HG03354 (cell line): ENCODE measurements around the gene AKAP6.
"Not testable (repeated sequence)": the region's sequence is repeated elsewhere in the genome, so short reads cannot be mapped to it uniquely, and the experiment has no call there.

Source experiments
- ATAC-seq: cut with Tn5 transposase; IDR thresholded peaks from one replicate; pipeline ENCODE4 v1.9.1; 2021; ENCODE audit warnings: mild to moderate bottlenecking; ENCODE audit not compliant: unreplicated experiment, poor library complexity, severe bottlenecking

AKAP6 gene

GRCh38 chr14:32366256-32366879, 37.3 kb downstream of the AKAP6 start:
- no peak for ATAC-seq

- ATAC-seq, result no peak
Measured at GRCh38 chr14:32366986-32367385, 37.9 kb downstream of the AKAP6 start.

DNA sequence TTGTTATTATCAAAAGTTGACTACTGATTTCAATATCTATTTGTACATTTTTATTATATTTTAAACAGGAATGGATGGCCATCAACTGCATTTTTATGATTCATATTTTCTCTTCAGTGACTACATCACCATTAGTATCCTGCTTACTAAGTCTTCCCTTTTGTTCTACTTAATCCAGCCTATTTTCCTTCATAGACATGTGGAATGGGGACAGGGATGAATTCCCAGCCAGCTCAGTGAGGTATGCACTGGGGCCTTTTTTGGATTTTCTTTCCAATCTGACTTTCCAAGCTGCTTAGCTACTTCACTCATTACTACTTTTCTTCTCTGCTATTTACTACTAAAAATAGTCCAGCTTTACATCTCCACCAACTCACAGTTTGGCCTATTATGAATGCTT, 38.4 kb downstream of the AKAP6 start:
- no peak for ATAC-seq

DNA sequence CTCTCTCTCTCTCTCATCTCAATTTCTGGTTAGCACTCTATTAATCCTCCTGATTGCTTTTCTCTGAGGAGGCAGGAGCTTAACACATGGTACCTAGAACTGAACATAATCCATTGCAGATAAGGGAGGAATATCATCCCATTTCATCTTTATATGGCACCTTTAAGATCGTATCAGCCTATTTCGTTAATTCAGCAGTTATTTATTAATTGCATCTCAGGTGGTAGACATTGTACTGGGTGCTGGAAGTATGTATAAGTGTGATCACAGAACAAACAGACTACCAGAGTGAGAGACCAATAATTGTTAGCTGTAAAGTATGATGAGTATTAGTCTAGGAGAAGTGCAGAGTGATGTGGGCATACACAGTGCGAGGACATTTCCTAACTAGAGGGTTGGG, 39.0 kb downstream of the AKAP6 start:
- no peak for ATAC-seq

GRCh38 chr14:32370714-32371113, 41.6 kb downstream of the AKAP6 start:
- no peak for ATAC-seq

DNA sequence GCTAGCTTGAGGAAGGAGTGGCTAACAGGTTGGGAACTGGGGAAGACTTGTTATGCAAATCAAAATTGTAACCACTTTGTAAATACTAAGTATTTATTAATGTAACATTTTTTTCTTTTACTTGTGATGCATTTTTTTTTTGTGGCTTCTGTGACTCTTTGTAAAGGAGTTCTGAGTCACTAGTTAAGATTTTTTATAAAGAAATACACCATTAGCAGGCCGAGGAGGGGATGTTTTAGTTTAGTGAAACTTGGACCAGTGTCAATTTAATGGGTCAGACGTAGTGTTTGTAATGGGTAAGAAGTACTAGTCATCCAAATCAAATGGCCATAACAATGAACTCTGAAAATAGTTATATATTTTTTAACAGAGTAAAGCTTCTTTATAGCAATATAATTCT, 43.1 kb downstream of the AKAP6 start:
- no peak for ATAC-seq

DNA sequence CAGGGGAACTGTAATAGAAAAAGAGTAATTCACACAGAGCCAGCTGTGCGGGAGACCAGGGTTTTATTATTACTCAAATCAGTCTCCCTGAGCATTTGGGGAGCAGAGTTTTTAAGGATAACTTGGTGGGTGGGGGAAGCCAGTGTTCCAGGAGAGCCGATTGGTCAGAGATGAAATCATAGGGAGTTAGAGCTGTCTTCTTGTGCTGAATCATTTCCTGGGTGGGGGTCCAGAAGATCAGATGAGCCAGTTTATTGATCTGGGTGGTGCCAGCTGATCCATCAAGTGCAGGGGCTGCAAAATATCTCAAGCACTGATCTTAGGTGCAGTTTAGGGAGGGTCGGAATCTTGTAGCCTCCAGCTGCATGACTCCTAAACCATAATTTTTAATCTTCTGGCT, 44.1 kb downstream of the AKAP6 start:
- ATAC-seq, result not testable (repeated sequence)

GRCh38 chr14:32374155-32374554, 45.1 kb downstream of the AKAP6 start:
- ATAC-seq, result no peak

DNA sequence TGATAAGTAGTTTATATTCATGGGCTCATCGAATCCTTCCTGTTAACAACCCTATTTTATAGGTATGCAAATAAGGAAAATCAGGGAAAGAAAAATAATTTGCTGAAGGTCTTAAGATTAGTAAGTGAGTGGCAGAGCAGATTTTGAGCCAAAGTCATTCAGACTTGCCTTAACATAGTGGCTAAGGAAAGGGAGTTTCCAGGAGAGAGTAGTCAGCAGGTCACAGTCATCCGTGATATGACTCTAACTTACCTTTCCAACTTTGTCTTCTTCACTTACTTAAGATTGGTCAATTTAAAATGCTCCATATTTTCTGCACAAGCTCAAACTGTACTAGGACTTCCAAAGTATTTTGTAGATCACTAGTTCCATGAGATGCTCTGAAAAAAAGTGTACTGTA, 46.6 kb downstream of the AKAP6 start:
- no peak for ATAC-seq

DNA sequence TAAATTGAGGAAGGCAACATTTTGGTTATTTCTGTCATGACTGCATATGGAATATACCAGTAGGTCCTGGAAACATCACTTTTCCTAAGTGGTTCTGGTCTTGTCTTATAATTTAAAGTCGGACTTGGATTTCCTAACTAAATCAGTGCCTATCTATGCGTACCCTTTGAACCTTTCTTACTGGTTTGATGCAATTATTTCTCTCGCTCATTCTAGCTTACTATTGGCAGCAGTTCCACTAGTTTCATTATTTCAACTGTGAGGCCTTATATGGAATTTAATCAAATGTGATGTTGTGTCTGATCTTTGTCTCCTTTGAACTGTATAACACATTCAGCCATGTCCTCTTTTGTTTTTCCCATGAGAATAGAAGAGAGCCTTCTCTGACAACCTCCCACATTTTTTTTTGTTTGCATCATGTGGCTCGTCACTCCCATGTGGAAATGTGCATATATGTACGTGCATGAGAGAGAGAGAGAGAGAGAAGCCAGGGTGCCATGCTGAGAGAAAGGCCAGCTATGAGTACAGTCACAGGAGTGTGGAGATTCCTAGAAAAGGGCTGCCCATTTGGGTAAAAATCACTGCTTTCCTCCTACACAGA, 48.0 kb downstream of the AKAP6 start:
- no peak for ATAC-seq

DNA sequence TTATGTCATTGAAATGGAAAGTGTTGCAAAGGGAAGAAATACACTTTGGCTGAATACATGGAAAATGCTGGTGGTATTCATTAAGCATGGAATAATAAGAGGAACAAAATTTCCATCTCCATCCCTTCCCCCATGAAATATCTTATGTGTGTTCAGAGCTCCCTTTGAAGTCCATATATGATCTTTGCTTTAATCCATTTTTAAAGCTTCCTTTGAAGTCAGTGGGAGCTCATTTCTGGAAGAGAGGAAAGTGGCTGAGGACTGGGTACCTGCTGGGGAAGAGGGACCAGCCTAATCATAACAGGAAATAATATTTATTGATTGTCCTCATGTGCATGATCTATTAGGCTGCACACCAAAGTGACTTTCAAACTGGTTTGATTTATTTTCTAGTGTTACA, 49.2 kb downstream of the AKAP6 start:
- no peak for ATAC-seq

DNA sequence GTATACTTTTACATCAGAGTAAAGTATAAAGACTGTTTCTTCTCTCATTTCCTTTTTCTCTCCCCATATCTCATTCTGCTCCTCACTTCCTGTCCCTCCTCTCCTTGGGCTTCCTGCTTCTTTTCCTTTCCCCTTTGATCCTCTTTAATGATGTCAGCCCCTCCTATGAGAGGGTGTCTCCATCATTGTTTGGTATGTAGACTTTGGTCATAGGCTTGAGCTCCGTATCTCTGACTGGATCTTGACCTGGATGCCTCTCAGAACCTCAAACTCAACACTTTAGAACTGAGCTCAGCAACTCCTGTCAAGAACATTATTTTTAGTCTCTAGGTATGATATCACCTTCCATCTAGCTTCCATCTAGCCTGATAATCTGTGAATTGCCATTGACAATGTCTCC, 50.3 kb downstream of the AKAP6 start:
- no peak for ATAC-seq

DNA sequence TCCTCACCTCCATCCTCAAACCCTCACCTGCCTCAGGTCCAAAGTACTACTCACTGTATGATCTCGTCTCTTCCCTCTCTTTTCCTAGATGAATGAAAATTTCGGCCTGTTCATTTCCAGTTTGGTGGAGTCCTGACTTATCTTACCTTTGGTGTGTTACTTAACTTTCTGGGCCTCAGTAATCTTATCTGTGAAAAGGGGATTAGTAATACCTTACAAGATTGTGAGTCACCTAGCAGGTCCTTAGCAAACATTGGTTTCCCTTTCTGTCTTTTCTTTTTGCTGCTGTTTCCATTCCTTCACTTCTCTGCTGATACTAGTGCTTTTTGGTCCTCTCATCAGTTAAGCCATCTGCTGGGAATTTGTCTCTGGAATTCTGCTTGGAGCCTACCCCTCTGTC, 52.8 kb downstream of the AKAP6 start:
- ATAC-seq, result no peak

GRCh38 chr14:32382704-32383103, 53.6 kb downstream of the AKAP6 start:
- no peak for ATAC-seq

GRCh38 chr14:32383364-32384009, 54.4 kb downstream of the AKAP6 start:
- no peak for ATAC-seq

- ATAC-seq, result no peak
Measured at GRCh38 chr14:32384464-32384863, 55.4 kb downstream of the AKAP6 start.

- ATAC-seq, result not testable (repeated sequence)
Measured at GRCh38 chr14:32387295-32387694, 58.2 kb downstream of the AKAP6 start.

GRCh38 chr14:32393119-32393518, 64.0 kb downstream of the AKAP6 start:
- ATAC-seq, result no peak

DNA sequence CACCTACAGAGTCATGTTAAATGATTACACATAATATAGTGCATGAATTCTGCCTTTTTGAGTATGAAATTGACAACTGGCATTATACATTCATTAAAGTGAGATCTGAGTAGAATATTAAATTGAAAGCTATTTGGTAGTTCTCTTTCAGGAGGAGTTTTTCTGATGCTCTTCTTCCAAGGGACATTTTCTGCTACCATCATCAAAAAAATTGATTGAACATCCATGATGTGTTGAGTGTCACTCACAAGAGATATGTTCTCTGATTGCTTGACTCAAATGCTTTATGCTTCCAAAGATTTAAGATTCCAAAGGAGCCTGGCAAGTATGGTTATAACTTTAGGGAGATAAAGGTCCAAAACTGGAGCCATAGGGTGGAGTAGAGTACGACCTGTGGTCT, 64.9 kb downstream of the AKAP6 start:
- no peak for ATAC-seq

DNA sequence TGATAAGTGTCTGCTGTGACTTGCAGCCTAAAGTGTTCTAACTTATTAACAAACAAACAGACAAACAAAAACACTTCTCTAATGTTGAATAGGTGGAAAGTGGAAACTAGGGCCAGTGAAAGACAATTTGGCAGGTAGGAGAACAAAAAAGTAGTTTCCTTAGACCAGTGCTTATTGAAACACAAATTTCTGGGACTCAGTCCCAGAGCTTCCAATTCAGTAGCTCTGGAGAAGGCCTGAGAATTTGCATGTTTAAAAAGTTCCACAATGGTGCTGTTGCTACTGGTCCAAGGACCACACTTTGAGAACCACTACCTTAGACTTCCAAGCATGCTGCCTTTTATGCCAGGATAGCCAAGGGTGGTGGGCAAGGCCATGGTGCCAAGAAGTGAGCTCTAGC, 67.8 kb downstream of the AKAP6 start:
- no peak for ATAC-seq

- no peak for ATAC-seq
Measured at GRCh38 chr14:32397861-32398640, 69.0 kb downstream of the AKAP6 start.
